GM18498 (cell line): Measurements from ENCODE around the gene HDAC4.

Experiments used
- ATAC-seq: cut with Tn5 transposase; IDR thresholded peaks from one replicate; pipeline ENCODE4 v1.9.1; 2021; ENCODE audit warnings: mild to moderate bottlenecking, moderate library complexity; ENCODE audit not compliant: unreplicated experiment

The HDAC4 gene

GRCh38 chr2:239116456-239117246 is 284.2 kb downstream of the HDAC4 start:
- no peak for ATAC-seq

- no peak for ATAC-seq
These were observed 285.2 kb downstream of the HDAC4 start for GRCh38 chr2:239115616-239116015.

- ATAC-seq, result no peak
These were observed 286.1 kb downstream of the HDAC4 start for GRCh38 chr2:239114616-239115265.

GRCh38 chr2:239114119-239114581 is 286.7 kb downstream of the HDAC4 start:
- no peak for ATAC-seq

GRCh38 chr2:239113615-239114014 is 287.2 kb downstream of the HDAC4 start:
- no peak for ATAC-seq

GRCh38 chr2:239113171-239113570 is 287.6 kb downstream of the HDAC4 start:
- no peak for ATAC-seq

GRCh38 chr2:239112127-239112774 is 288.6 kb downstream of the HDAC4 start:
- ATAC-seq, result no peak

- ATAC-seq, result no peak
These were observed 289.3 kb downstream of the HDAC4 start for GRCh38 chr2:239111401-239112100.

GRCh38 chr2:239110595-239111048 is 290.2 kb downstream of the HDAC4 start:
- ATAC-seq, result no peak

GRCh38 chr2:239109928-239110545 is 290.8 kb downstream of the HDAC4 start:
- no peak for ATAC-seq

- ATAC-seq, result no peak
These were observed 291.5 kb downstream of the HDAC4 start for GRCh38 chr2:239109041-239109927.

- no peak for ATAC-seq
These were observed 292.4 kb downstream of the HDAC4 start for GRCh38 chr2:239108459-239108858.

- ATAC-seq, result no peak
These were observed 292.9 kb downstream of the HDAC4 start for GRCh38 chr2:239107936-239108335.

- no peak for ATAC-seq
These were observed 293.9 kb downstream of the HDAC4 start for GRCh38 chr2:239106966-239107365.

GRCh38 chr2:239106314-239106908 is 294.4 kb downstream of the HDAC4 start:
- no peak for ATAC-seq

- ATAC-seq, result no peak
These were observed 295.6 kb downstream of the HDAC4 start for GRCh38 chr2:239105234-239105633.

GRCh38 chr2:239104800-239105199 is 296.0 kb downstream of the HDAC4 start:
- ATAC-seq, result no peak

- no peak for ATAC-seq
These were observed 297.4 kb downstream of the HDAC4 start for GRCh38 chr2:239103125-239104098.
